HG03457 (cell line): ENCODE data around the gene ZER1.
A peak's percentile ranks its signal among the peaks of the same experiment; 100 is the strongest.
"Not testable (repeated sequence)": the region's sequence is repeated elsewhere in the genome, so short reads cannot be mapped to it uniquely, and the experiment has no call there.

ENCODE experiments used
- ATAC-seq: cut with Tn5 transposase; IDR thresholded peaks from one replicate; pipeline ENCODE4 v1.9.1; 2021; ENCODE audit warnings: moderate number of reproducible peaks; ENCODE audit not compliant: unreplicated experiment

The ZER1 gene

GRCh38 chr9:128788445-128788844, 16.7 kb upstream of the ZER1 start:
- ATAC-seq: no peak

- ATAC-seq: no peak
Observed at GRCh38 chr9:128787659-128788058, 15.9 kb upstream of the ZER1 start.

- ATAC-seq: peak; percentile 75
Observed at GRCh38 chr9:128786681-128787601, 15.2 kb upstream of the ZER1 start, which contains the start of gene TBC1D13. Gene TBC1D13, plus strand, starts transcription at chr9:128787253. Its CDS starts 101 bp downstream, at chr9:128787354.

- ATAC-seq: no peak
Observed at GRCh38 chr9:128785427-128785826, 13.7 kb upstream of the ZER1 start.

- ATAC-seq: no peak
Observed at GRCh38 chr9:128782669-128783068, 10.9 kb upstream of the ZER1 start.

GRCh38 chr9:128781187-128782070, 9.7 kb upstream of the ZER1 start:
- no peak for ATAC-seq

- ATAC-seq: not testable (repeated sequence)
Observed at GRCh38 chr9:128780093-128780492, 8.4 kb upstream of the ZER1 start.

GRCh38 chr9:128774804-128775203, 3.1 kb upstream of the ZER1 start:
- no peak for ATAC-seq

- no peak for ATAC-seq
Observed at GRCh38 chr9:128773049-128773448, 1.3 kb upstream of the ZER1 start.

GRCh38 chr9:128771094-128771721, 519 bp downstream of the ZER1 start:
- peak; percentile 15 for ATAC-seq

GRCh38 chr9:128770286-128771030, 1.3 kb downstream of the ZER1 start:
- no peak for ATAC-seq

- no peak for ATAC-seq
Observed at GRCh38 chr9:128768606-128769005, 3.1 kb downstream of the ZER1 start.

- no peak for ATAC-seq
Observed at GRCh38 chr9:128765499-128765898, 6.2 kb downstream of the ZER1 start.

- ATAC-seq: no peak
Observed at GRCh38 chr9:128764361-128764760, 7.4 kb downstream of the ZER1 start.

- ATAC-seq: no peak
Observed at GRCh38 chr9:128762671-128763449, 8.9 kb downstream of the ZER1 start.

GRCh38 chr9:128757602-128758001, 14.1 kb downstream of the ZER1 start:
- ATAC-seq: no peak

- no peak for ATAC-seq
Observed at GRCh38 chr9:128753627-128754026, 18.1 kb downstream of the ZER1 start.

GRCh38 chr9:128750926-128751595, 20.7 kb downstream of the ZER1 start:
- no peak for ATAC-seq

GRCh38 chr9:128747241-128747640, 24.5 kb downstream of the ZER1 start:
- ATAC-seq: no peak
